Measurements from ENCODE around the gene GIPC1.
A peak's percentile ranks its signal among the peaks of the same experiment; 100 is the strongest.

GIPC1 gene

DNA sequence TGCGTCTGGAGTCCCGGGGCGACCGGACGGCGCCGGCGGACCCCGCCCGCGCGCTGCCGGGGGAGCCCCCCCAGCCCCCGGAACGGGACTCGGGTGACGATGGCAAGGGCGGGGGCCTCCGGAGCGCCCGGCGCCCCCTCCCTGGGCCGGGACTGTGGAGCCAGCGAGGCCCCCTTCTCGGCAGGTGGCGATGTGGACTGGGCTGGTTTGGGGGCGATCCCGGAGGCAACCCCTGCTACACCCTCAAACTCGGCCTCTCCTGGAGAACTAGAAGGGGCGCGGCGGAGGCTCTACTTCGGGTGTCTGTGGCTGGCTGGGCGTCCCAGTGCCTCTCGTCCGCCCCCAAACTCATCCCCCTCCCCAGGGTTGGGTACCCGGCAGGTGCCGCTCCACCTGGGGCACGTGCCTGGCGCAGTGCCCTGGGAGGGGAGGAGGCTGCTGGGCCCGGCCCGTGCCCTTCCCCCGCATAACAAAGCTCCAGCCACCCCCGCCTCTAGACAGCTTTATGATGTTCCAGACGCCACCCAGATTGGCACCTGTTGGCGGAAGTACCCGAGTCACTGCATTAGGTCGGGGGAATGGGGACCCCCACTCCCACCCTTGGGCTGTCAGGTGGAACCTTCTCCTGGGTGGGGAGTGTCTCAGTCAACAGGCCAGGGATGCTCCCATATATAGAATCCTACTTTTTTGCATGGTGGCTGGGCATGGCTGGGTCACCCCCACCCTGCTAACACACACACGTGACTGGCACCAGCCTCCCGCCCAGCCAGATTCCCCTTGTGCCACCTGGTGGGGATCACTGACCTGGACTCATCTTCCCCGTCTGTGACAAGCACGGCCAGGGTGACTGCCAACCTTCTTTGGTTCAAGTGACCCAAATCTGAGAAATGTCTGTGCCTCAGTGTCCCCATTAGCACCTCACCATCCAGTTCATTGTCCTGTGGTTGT, 62.1 kb downstream of the GIPC1 start:
- DNase-seq: peak; percentile 64

DNA sequence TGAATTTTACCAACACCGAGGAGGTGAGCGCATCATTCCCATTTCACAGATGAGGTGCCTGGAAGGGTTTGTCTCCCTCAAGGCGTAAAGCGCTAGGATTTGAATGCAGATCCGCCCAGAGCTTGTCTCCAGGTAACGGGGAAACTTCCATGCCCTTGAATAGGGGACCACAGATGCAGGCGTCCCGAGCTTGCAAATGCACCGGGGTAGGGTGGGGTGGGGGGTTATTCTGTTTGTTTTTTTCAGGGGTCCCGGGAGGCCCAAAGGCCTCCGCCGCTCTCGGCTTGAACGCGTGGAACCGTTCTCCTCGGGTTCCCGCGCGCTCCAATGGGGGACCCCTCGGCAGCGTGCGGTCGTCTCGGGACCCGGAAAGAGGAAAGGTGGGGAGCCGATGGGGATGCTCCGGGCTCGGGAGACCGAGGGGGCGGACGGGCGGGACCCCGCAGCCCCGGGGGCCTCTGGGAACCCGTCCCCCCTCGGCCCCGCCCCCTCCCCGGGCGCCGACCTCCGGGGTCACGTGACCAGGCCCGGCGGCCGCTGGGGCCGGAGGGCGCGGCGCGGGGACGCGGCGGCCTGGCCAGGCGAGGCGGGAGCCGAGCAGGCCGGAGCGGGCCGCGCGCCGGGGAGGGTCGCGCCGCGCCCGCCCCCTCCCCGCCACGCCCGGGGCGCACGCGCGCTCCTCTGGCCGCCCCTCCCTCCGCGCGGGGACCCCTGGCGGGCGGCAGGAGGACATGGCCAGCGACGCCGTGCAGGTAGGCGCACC, 63.0 kb downstream of the GIPC1 start, which contains the start of gene PKN1:
TSS of gene PKN1 (plus strand) at position 516 of the 763 bp plus-strand sequence. CDS start at position 732, 216 bp downstream.
- DNase-seq: peak; percentile 51

DNA sequence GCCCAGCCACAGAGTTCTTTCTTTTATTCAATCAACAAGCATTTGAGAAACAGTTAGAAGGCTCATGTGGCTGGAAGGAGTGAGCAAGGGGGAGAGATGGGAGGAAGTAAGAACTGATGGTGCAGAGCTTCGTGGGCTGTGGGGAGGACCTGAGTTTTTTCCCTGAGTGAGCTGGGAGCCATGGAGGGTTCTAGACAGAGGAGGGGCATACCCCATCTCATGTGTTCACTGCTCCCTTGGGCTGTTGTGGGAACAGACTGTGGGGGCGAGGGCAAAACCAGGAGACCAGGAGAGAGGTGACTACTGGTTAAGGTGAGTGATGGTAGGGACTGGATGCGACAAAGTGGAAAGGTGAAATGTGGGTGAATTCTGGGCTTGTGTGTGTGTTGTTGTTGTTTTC, 65.2 kb downstream of the GIPC1 start:
- DNase-seq: no peak

DNA sequence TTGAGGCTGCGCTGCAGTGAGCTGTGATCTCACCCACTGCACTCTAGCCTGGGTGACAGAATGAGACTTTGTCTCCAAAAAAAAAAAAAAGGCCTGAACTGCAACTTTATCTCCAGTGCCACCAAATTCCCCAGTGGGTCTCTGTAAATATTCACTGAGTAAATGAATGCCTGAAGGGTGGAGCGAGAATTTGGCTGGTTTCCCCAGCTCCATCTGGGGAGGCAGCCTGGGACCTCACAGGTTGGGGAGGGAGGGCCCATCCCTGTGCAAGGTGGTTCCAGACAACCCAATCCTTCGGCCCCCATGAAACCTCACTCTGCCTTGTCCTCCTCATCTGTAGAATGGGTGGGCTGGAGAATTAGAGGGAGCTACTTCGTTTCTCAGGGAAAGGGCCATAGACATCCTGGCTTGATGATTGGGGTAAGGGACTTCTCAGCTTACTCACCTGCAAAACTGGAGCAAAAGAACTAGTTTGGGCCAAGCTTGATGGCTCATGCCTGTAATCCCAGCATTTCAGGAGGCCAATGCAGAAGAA, 67.0 kb downstream of the GIPC1 start:
- peak; percentile 73 for DNase-seq
